ENCODE results near the gene EPB41L2. TPM values are rescaled to one million over a fixed set of nuclear protein-coding genes. Genes with fewer than 3 reads are reported as not detected.

Gene EPB41L2
- total RNA-seq, 1 donor = 47.4 TPM

DNA sequence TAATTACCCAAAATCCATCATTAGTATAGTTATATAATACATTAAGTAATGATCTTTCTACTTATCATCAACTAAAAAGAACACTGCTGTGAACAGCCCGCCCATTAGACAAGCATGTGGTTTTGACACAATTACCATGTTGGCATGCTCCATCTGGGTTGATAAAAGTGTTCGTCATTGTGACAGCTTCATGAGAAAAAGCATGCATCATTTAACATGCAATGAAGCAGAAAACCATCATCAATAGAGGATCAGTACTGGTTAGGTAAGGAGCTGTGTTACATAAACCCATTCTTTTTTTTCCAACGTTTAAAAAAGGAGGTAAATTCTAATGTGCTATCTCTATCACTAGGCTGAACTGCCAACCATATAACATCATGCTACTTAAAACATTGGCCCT, 101.9 kb downstream of the EPB41L2 start:
- no peak for DNase-seq (ENCODE audit: insufficient read length, low spot score, missing footprints)
- H3K4me3 ChIP-seq (ENCODE audit: insufficient read depth, low read length) = no peak overlapping the region
- no peaks in the 10 kb centered on the region for H4K20me1 ChIP-seq (ENCODE audit: insufficient read depth, low read length)
- H2AFZ ChIP-seq (ENCODE audit: low read length) = no peak overlapping the region
- TF ChIP-seq, protein P1, sequence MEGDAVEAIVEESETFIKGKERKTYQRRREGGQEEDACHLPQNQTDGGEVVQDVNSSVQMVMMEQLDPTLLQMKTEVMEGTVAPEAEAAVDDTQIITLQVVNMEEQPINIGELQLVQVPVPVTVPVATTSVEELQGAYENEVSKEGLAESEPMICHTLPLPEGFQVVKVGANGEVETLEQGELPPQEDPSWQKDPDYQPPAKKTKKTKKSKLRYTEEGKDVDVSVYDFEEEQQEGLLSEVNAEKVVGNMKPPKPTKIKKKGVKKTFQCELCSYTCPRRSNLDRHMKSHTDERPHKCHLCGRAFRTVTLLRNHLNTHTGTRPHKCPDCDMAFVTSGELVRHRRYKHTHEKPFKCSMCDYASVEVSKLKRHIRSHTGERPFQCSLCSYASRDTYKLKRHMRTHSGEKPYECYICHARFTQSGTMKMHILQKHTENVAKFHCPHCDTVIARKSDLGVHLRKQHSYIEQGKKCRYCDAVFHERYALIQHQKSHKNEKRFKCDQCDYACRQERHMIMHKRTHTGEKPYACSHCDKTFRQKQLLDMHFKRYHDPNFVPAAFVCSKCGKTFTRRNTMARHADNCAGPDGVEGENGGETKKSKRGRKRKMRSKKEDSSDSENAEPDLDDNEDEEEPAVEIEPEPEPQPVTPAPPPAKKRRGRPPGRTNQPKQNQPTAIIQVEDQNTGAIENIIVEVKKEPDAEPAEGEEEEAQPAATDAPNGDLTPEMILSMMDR (IDR thresholded peaks at IDR 0.05; ENCODE audit: extremely low read depth, low read depth, low read length) = no peak
- peaks cover 74% of the 10 kb centered on the region for H3K79me2 ChIP-seq (ENCODE audit: insufficient read depth, low read length)
- H3K27me3 ChIP-seq (ENCODE audit: insufficient read depth, low read length) = no peaks in the 10 kb centered on the region
- H3K9me3 ChIP-seq (ENCODE audit: low read depth, low read length) = no peaks in the 10 kb centered on the region
- H3K27ac ChIP-seq (ENCODE audit: low read depth, low read length) = no peak overlapping the region
- no peak overlapping the region for H3K4me2 ChIP-seq (ENCODE audit: insufficient read depth, low read length)
- H3K4me1 ChIP-seq (ENCODE audit: insufficient read depth, low read length) = peaks cover 17% of the 10 kb centered on the region
- H3K36me3 ChIP-seq (ENCODE audit: insufficient read depth, low read length) = peaks cover 2% of the 10 kb centered on the region

DNA sequence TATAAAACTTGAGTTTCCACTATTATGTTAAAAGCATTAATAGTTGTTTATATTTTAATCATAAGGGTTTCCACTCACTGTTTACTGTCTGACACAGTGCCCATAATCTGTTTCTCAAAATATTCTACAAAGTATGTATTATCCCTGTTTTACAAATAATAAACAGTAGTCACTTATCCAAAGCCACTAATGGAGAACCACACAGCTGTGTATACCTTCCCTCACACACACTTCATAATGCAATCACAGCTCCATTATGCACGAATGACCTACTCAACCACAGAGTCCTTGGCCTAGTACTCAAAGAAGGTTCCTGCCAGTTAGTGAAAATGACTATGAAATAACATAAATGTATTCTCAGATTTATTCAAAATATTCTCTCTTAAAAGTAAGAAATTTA, 103.1 kb downstream of the EPB41L2 start:
- H2AFZ ChIP-seq (ENCODE audit: low read length) = no peak overlapping the region
- DNase-seq (ENCODE audit: insufficient read length, low spot score, missing footprints) = no peak
- TF ChIP-seq, protein P1 (IDR thresholded peaks at IDR 0.05; ENCODE audit: extremely low read depth, low read depth, low read length) = no peak
- no peaks in the 10 kb centered on the region for H4K20me1 ChIP-seq (ENCODE audit: insufficient read depth, low read length)
- peaks cover 7% of the 10 kb centered on the region for H3K36me3 ChIP-seq (ENCODE audit: insufficient read depth, low read length)
- H3K27me3 ChIP-seq (ENCODE audit: insufficient read depth, low read length) = no peaks in the 10 kb centered on the region
- peaks cover 73% of the 10 kb centered on the region for H3K79me2 ChIP-seq (ENCODE audit: insufficient read depth, low read length)
- no peak overlapping the region for H3K27ac ChIP-seq (ENCODE audit: low read depth, low read length)
- H3K4me3 ChIP-seq (ENCODE audit: insufficient read depth, low read length) = no peak overlapping the region
- H3K4me2 ChIP-seq (ENCODE audit: insufficient read depth, low read length) = no peak overlapping the region
- H3K9me3 ChIP-seq (ENCODE audit: low read depth, low read length) = no peaks in the 10 kb centered on the region
- H3K4me1 ChIP-seq (ENCODE audit: insufficient read depth, low read length) = peaks cover 7% of the 10 kb centered on the region

DNA sequence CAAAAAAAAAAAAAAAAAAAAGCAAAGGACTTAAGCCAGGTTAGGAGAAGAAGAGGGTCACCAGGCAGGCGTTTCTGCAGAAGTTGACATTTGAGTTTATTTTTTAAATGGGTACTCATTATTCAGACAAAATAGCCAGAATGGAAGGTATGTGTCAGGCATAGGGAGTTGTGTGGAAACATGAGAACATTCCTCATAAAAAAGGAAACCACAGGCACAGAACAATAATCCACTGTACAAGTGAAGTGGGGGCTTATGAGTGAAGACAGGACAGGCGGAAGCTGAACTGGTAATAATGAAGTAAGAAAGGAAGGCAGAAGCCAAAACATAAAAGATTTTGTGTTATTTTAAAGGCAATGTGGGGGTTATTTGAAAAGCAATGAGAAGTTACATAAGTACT, 104.6 kb downstream of the EPB41L2 start:
- no peak for DNase-seq (ENCODE audit: insufficient read length, low spot score, missing footprints)
- Histone ChIP-seq H2AFZ (ENCODE audit: low read length) (no peak overlapping the region), H3K4me2 (ENCODE audit: insufficient read depth, low read length) (no peak overlapping the region), H3K9me3 (ENCODE audit: low read depth, low read length) (no peaks in the 10 kb centered on the region), H3K36me3 (ENCODE audit: insufficient read depth, low read length) (peaks cover 7% of the 10 kb centered on the region), H3K27me3 (ENCODE audit: insufficient read depth, low read length) (no peaks in the 10 kb centered on the region), H3K4me3 (ENCODE audit: insufficient read depth, low read length) (no peak overlapping the region), H3K4me1 (ENCODE audit: insufficient read depth, low read length) (peaks cover 5% of the 10 kb centered on the region), H3K27ac (ENCODE audit: low read depth, low read length) (no peak overlapping the region), H4K20me1 (ENCODE audit: insufficient read depth, low read length) (no peaks in the 10 kb centered on the region), H3K79me2 (ENCODE audit: insufficient read depth, low read length) (peaks cover 61% of the 10 kb centered on the region)
- TF ChIP-seq, protein P1 (IDR thresholded peaks at IDR 0.05; ENCODE audit: extremely low read depth, low read depth, low read length) = no peak

DNA sequence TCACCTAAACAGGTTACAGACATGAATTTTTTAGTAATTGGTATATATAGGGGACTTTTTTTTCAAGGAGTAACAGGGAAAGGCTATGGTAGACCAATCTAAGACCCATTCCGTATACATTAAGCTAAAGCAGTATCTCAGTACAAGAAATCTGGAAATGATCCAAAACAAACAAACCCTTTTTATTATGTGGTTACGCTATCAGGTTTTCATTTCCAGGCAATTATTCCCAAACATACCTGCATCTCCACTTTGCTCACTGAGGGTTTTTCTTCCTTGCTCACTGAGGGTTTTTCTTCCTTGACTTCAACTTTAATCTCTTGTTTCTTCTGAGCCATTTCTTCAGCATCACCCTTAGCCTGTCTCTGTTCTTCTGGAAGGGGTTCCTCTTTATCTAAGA, 107.3 kb downstream of the EPB41L2 start:
- H3K4me2 ChIP-seq (ENCODE audit: insufficient read depth, low read length) = no peak overlapping the region
- H3K79me2 ChIP-seq (ENCODE audit: insufficient read depth, low read length) = peaks cover 35% of the 10 kb centered on the region
- TF ChIP-seq, protein P1 (IDR thresholded peaks at IDR 0.05; ENCODE audit: extremely low read depth, low read depth, low read length) = no peak

More for the DNA sequence above, 107.3 kb downstream of the EPB41L2 start:
- no peak overlapping the region for H3K27ac ChIP-seq (ENCODE audit: low read depth, low read length)
- peaks cover 5% of the 10 kb centered on the region for H3K4me1 ChIP-seq (ENCODE audit: insufficient read depth, low read length)
- no peak for DNase-seq (ENCODE audit: insufficient read length, low spot score, missing footprints)
- H3K36me3 ChIP-seq (ENCODE audit: insufficient read depth, low read length) = peaks cover 13% of the 10 kb centered on the region
- no peak overlapping the region for H2AFZ ChIP-seq (ENCODE audit: low read length)
- no peaks in the 10 kb centered on the region for H3K9me3 ChIP-seq (ENCODE audit: low read depth, low read length)
- no peaks in the 10 kb centered on the region for H4K20me1 ChIP-seq (ENCODE audit: insufficient read depth, low read length)
- no peaks in the 10 kb centered on the region for H3K27me3 ChIP-seq (ENCODE audit: insufficient read depth, low read length)
- H3K4me3 ChIP-seq (ENCODE audit: insufficient read depth, low read length) = no peak overlapping the region

All from osteoblast (primary cell).